H1 (cell line): ENCODE results near the gene C17orf100. TPM values are rescaled to one million over a fixed set of nuclear protein-coding genes. Genes with fewer than 3 reads are reported as not detected.

Experiments
- CTCF ChIA-PET: fragments of 300-600 bp; sonication (Branson Sonifier 250); formaldehyde crosslinking; loops from one replicate; lab custom pipeline; 2021; ENCODE audit not compliant: partially characterized antibody; lab: Charles Lee
- POLR2A ChIA-PET: fragments of 300-600 bp; sonication (Branson Sonifier 250); formaldehyde crosslinking; loops from one replicate; lab custom pipeline; 2021; ENCODE audit warnings: inconsistent platforms; ENCODE audit not compliant: partially characterized antibody; lab: Charles Lee
- DNase-seq, 2 experiments: peaks; one replicate each; pipeline versions ENCODE4 v3.0.0 to v3.0.0-alpha.2; 2010 to 2022; ENCODE audit warnings: low spot score in 2 of 2, low read depth in 1 of 2, mixed read lengths in 1 of 2
- FAIRE-seq: peaks from 2 replicates; lab custom pipeline; 2011; peaks lifted over from hg19 to GRCh38; lab: Jason Lieb, UNC
- H2AFZ ChIP-seq: 2 replicates; pipeline ENCODE4 v1.8.1; 2012; ENCODE audit warnings: low read length, inconsistent platforms
- H2AK5ac ChIP-seq: 2 replicates; pipeline ENCODE4 v1.6.1; 2013; ENCODE audit warnings: low read depth, low read length
- H2BK120ac ChIP-seq: replicated peaks from 2 replicates; pipeline ENCODE3; 2013; ENCODE audit warnings: low read depth, low read length, inconsistent platforms
- H2BK12ac ChIP-seq: 2 replicates; pipeline ENCODE4 v1.6.1; 2013; ENCODE audit warnings: low read depth, low read length
- H2BK15ac ChIP-seq: 2 replicates; pipeline ENCODE4 v1.6.1; 2013; ENCODE audit warnings: low read length
- H2BK20ac ChIP-seq: 2 replicates; pipeline ENCODE4 v1.6.1; 2013; ENCODE audit warnings: low read length
- H2BK5ac ChIP-seq: 2 replicates; pipeline ENCODE4 v1.6.1; 2013; ENCODE audit warnings: low read depth, low read length
- H3K14ac ChIP-seq: 2 replicates; pipeline ENCODE4 v1.6.1; 2013; ENCODE audit warnings: inconsistent platforms; ENCODE audit not compliant: insufficient read length
- H3K18ac ChIP-seq: 2 replicates; pipeline ENCODE4 v1.6.1; 2013; ENCODE audit warnings: low read length; ENCODE audit errors: extremely low read depth
- H3K23ac ChIP-seq: 2 replicates; pipeline ENCODE4 v1.6.1; 2013; ENCODE audit warnings: inconsistent platforms; ENCODE audit not compliant: insufficient read length
- H3K23me2 ChIP-seq: 2 replicates; pipeline ENCODE4 v1.6.1; 2013; ENCODE audit warnings: low read depth, low read length
- H3K27ac ChIP-seq: 2 replicates; pipeline ENCODE4 v1.6.1; 2011; ENCODE audit warnings: low read depth, low read length, inconsistent platforms
- H3K27me3 ChIP-seq, 4 experiments: replicated peaks in 1 of 4; 1 replicate in 1 of 4; 2 replicates in 3 of 4; pipeline versions ENCODE4 v1.6.1 to v1.8.1; 2011 to 2013; ENCODE audit warnings: low read length in 3 of 4, mild to moderate bottlenecking in 3 of 4, inconsistent platforms in 2 of 4, mixed read lengths in 2 of 4, moderate library complexity in 1 of 4; ENCODE audit not compliant: control insufficient read depth in 3 of 4, insufficient read depth in 3 of 4; ENCODE audit errors: extremely low read depth in 1 of 4
- H3K36me3 ChIP-seq, 4 experiments: 2 replicates each; pipeline versions ENCODE4 v1.6.1 to v1.8.1; 2011 to 2013; ENCODE audit warnings: mild to moderate bottlenecking in 4 of 4, low read length in 3 of 4, moderate library complexity in 2 of 4, control low read depth in 1 of 4, inconsistent platforms in 1 of 4; ENCODE audit not compliant: insufficient read depth in 4 of 4, control insufficient read depth in 2 of 4
- H3K4ac ChIP-seq: replicated peaks from 2 replicates; pipeline ENCODE3; 2013; ENCODE audit warnings: low read length, low read depth, mixed read lengths, inconsistent platforms; ENCODE audit not compliant: insufficient read length
- H3K4me1 ChIP-seq, 4 experiments: replicated peaks in 1 of 4; 1 replicate in 1 of 4; 2 replicates in 3 of 4; pipeline versions ENCODE4 v1.6.1 to v1.8.1; 2011 to 2013; ENCODE audit warnings: low read length in 3 of 4, inconsistent platforms in 2 of 4, mixed read lengths in 1 of 4; ENCODE audit not compliant: insufficient read depth in 4 of 4, control insufficient read depth in 3 of 4
- H3K4me2 ChIP-seq, 2 experiments: 2 replicates each; pipeline versions ENCODE4 v1.6.1 to v1.8.1; 2011 to 2013; ENCODE audit warnings: low read depth in 2 of 2, low read length in 2 of 2, control low read depth in 1 of 2, inconsistent platforms in 1 of 2, mild to moderate bottlenecking in 1 of 2; ENCODE audit not compliant: insufficient read depth in 1 of 2
- H3K4me3 ChIP-seq, 4 experiments: fragments of 200-600, 300-600 bp in 1 of 4; sonication (generic), shearing (Covaris generic), sonication (Bioruptor Twin) in 1 of 4; 2 replicates each; pipeline versions ENCODE4 v1.5.1 to v1.8.1; 2011 to 2016; ENCODE audit warnings: low read length in 4 of 4, low read depth in 3 of 4, control low read depth in 2 of 4, inconsistent platforms in 2 of 4, mild to moderate bottlenecking in 2 of 4, mixed read lengths in 1 of 4, moderate library complexity in 1 of 4; ENCODE audit not compliant: insufficient read depth in 2 of 4; ENCODE audit errors: extremely low read depth in 1 of 4
- H3K56ac ChIP-seq: replicated peaks from 2 replicates; pipeline ENCODE3; 2013; ENCODE audit warnings: low read depth, mild to moderate bottlenecking, mixed read lengths, low read length, inconsistent platforms; ENCODE audit not compliant: insufficient read length
- H3K79me1 ChIP-seq: 2 replicates; pipeline ENCODE4 v1.6.1; 2013; ENCODE audit warnings: low read depth, low read length, control low read depth
- H3K79me2 ChIP-seq, 2 experiments: 2 replicates each; pipeline versions ENCODE4 v1.6.1 to v1.8.1; 2012 to 2013; ENCODE audit warnings: low read length in 2 of 2, mild to moderate bottlenecking in 2 of 2, inconsistent platforms in 1 of 2; ENCODE audit not compliant: insufficient read depth in 2 of 2, control insufficient read depth in 1 of 2
- H3K9ac ChIP-seq, 4 experiments: replicated peaks in 1 of 4; 1 replicate in 1 of 4; 2 replicates in 3 of 4; pipeline versions ENCODE4 v1.6.1 to v1.8.1; 2011 to 2013; ENCODE audit warnings: low read depth in 3 of 4, low read length in 3 of 4, control low read depth in 2 of 4, mild to moderate bottlenecking in 2 of 4, moderate library complexity in 2 of 4, inconsistent platforms in 1 of 4; ENCODE audit errors: extremely low read depth in 1 of 4
- H3K9me3 ChIP-seq, 2 experiments: 2 replicates each; pipeline versions ENCODE4 v1.6.1 to v1.8.1; 2012 to 2013; ENCODE audit warnings: mild to moderate bottlenecking in 2 of 2, moderate library complexity in 2 of 2, control low read depth in 1 of 2, inconsistent platforms in 1 of 2, low read depth in 1 of 2, low read length in 1 of 2, mixed read lengths in 1 of 2; ENCODE audit not compliant: insufficient read depth in 2 of 2
- H4K20me1 ChIP-seq, 2 experiments: replicated peaks in 1 of 2; 2 replicates each; pipeline versions ENCODE3 to v1.8.1; 2011 to 2013; ENCODE audit warnings: inconsistent platforms in 2 of 2, low read length in 2 of 2, mild to moderate bottlenecking in 1 of 2; ENCODE audit not compliant: insufficient read depth in 2 of 2, control insufficient read depth in 1 of 2
- H4K5ac ChIP-seq: 2 replicates; pipeline ENCODE4 v1.6.1; 2013; ENCODE audit warnings: low read length, low read depth, mixed read lengths, inconsistent platforms; ENCODE audit not compliant: insufficient read length
- H4K8ac ChIP-seq: 2 replicates; pipeline ENCODE4 v1.8.0; 2013; ENCODE audit warnings: mild to moderate bottlenecking, moderate library complexity, low read length, inconsistent platforms; ENCODE audit not compliant: insufficient read depth; ENCODE audit errors: extremely low read depth
- H4K91ac ChIP-seq: replicated peaks from 2 replicates; pipeline ENCODE3; 2013; ENCODE audit warnings: low read length, mixed read lengths, inconsistent platforms; ENCODE audit not compliant: insufficient read length
- BRCA1 ChIP-seq: IDR thresholded peaks from 2 replicates; pipeline ENCODE4 v1.6.1; 2012; ENCODE audit warnings: low read depth, low read length, improper control_type of control experiment
- CBX8 ChIP-seq: fragments of 300-800, 300-1000 bp; sonication (generic); IDR thresholded peaks from 2 replicates; pipeline ENCODE4 v1.7.1; 2016; ENCODE audit warnings: low read depth, low read length, borderline replicate concordance
- JUND ChIP-seq: IDR thresholded peaks from 2 replicates; pipeline ENCODE4 v1.6.1; 2011; ENCODE audit warnings: mild to moderate bottlenecking, improper control_type of control experiment, low read length
- RBBP5 ChIP-seq: IDR thresholded peaks from 2 replicates; pipeline ENCODE4 v1.7.1; 2012; ENCODE audit warnings: low read depth, mild to moderate bottlenecking, inconsistent platforms, low read length, moderate library complexity, borderline replicate concordance
- RNF2 ChIP-seq: fragments of 200-900, 300-1000 bp; sonication (generic); IDR thresholded peaks from 2 replicates; pipeline ENCODE4 v1.7.1; 2016; ENCODE audit warnings: borderline replicate concordance, low read depth, mild to moderate bottlenecking, antibody characterized with exemption, low read length; ENCODE audit not compliant: poor library complexity, severe bottlenecking; ENCODE audit errors: missing control alignments
- SIRT6 ChIP-seq: IDR thresholded peaks from one replicate; pipeline ENCODE4 v1.7.1; 2012; ENCODE audit warnings: low read length, inconsistent platforms
- SP1 ChIP-seq: IDR thresholded peaks from 2 replicates; pipeline ENCODE4 v1.6.1; 2011; ENCODE audit warnings: low read depth, low read length
- TEAD4 ChIP-seq: IDR thresholded peaks from 2 replicates; pipeline ENCODE4 v1.6.1; 2012; ENCODE audit warnings: low read depth, low read length, inconsistent platforms, mixed read lengths
- WGBS, 2 experiments: shearing (Covaris generic) in 1 of 2; methylation state at CpG; one replicate each; pipeline versions ENCODE4 v1.1.6 to v1.1.7; 2013 to 2015; ENCODE audit warnings: low lambda C conversion rate in 2 of 2, mixed read lengths in 2 of 2, inconsistent platforms in 1 of 2, low coverage in 1 of 2, missing lambda C conversion rate in 1 of 2; ENCODE audit not compliant: insufficient replicate concordance in 2 of 2, insufficient coverage in 1 of 2, insufficient read length in 1 of 2; ENCODE audit errors: extremely low coverage in 1 of 2, missing lambda C conversion rate in 1 of 2; 5-methylcytosine and 5-hydroxymethylcytosine counted together
- polyA plus RNA-seq, 7 experiments: library from polyadenylated mRNA; depleted of rRNA in 3 of 7; stranded (reverse) in 5 of 7; unstranded in 2 of 7; fragments of >200 nt in 5 of 7; fragments of 200-250 nt in 2 of 7; gene quantifications; 1 replicate in 5 of 7; 2 replicates in 1 of 7; 4 replicates in 1 of 7; pipeline versions ENCODE4 v1.2.1 to v1.2.3, GENCODE V29; 2011 to 2013; ENCODE audit warnings: missing spikeins in 2 of 7, mixed read lengths in 2 of 7
- total RNA-seq: library from RNA; stranded (reverse); fragmentation: NEBNext Ultra II Directional; extraction: Animal tissue kit (Norgen Biotek cat#: 25700); gene quantifications from 2 replicates; pipeline ENCODE4 v1.2.1, GENCODE V29; 2021

The C17orf100 gene
- total and polyA plus RNA-seq, 2 of the 8 experiments (the other 6 are each of a cell fraction or from before 2014, with no cell fraction given), result 2.1 to 2.8 TPM

GRCh38 chr17:6660101-6660500, 8.5 kb downstream of the C17orf100 start:
- Histone ChIP-seq H2BK20ac (no peak overlapping the region), H3K9me3 (no peaks in the 10 kb centered on the region), H4K8ac (no peak overlapping the region), H2AK5ac (no peak overlapping the region), H2BK15ac (no peak overlapping the region), H3K27me3 (peaks cover 1 to 21% (median 16%) of the 10 kb centered on the region in 4 experiments), H3K9ac (no peak overlapping the region), H2BK12ac (no peak overlapping the region), H3K56ac (no peak overlapping the region), H4K91ac (no peak overlapping the region), H3K4me3 (no peak overlapping the region), H4K20me1 (no peaks in the 10 kb centered on the region), H3K14ac (no peak overlapping the region), H2BK120ac (no peak overlapping the region), H3K4ac (no peak overlapping the region), H2AFZ (no peak overlapping the region), H3K4me1 (peaks cover 0 to 10% (median 4%) of the 10 kb centered on the region in 4 experiments; a peak in 6 of 7 replicates), H3K4me2 (no peak overlapping the region), H3K23me2 (peaks cover 5% of the 10 kb centered on the region; the same call in 1 of the 2 replicates), H3K27ac (no peak overlapping the region), H3K18ac (no peak overlapping the region), H3K23ac (no peak overlapping the region), H3K36me3 (no peaks in the 10 kb centered on the region), H2BK5ac (no peak overlapping the region), H4K5ac (no peak overlapping the region), H3K79me2 (no peaks in the 10 kb centered on the region), H3K79me1 (no peaks in the 10 kb centered on the region)
- no peak for FAIRE-seq
- ChIA-PET CTCF (interaction anchor here (0.7 to 1.7 kb wide), 4 partner anchors 25 to 234 kb away, joined by 4 to 6 read pairs (median 4); no protein-coding TSS in a partner anchor), POLR2A (no interaction called here)
- DNase-seq, result no peak
- 86% methylated on average over 9 of the region's 9 CpGs; no CpG with 5 or more reads in 1 of the 2 experiments for WGBS, 2 experiments
- TF ChIP-seq RNF2 (no peak), JUND (no peak), SIRT6 (no peak), TEAD4 (no peak), SP1 (no peak), CBX8 (no peak), BRCA1 (no peak), RBBP5 (no peak)
